ENCODE results near the gene TIPIN. TPM values are rescaled to one million over a fixed set of nuclear protein-coding genes. Genes with fewer than 3 reads are reported as not detected.

The TIPIN gene
- 1 to 10 TPM; 5.9 to 9.0 TPM for total RNA-seq
- polyA plus RNA-seq, result 1 to 10 TPM; 5.0 to 6.9 TPM

GRCh38 chr15:66356359-66357236, at the start of gene TIPIN:
Gene TIPIN (minus strand): TSS chr15:66356685. CDS start chr15:66352947, 3,738 bp downstream.
- ChIA-PET CTCF (ENCODE audit: partially characterized antibody) (interaction anchor here (0.8 to 4.2 kb wide), 3 partner anchors 30 to 142 kb away, joined by 3 to 33 read pairs (median 7); partner anchors contain the start of genes MAP2K1 and SNAPC5), POLR2A (ENCODE audit: partially characterized antibody) (interaction anchor here (0.6 to 3.8 kb wide), 9 partner anchors 9 to 488 kb away, joined by 3 to 30 read pairs (median 4); partner anchors contain the start of genes MAP2K1, RAB11A, RPL4 and SNAPC5)
- Histone ChIP-seq H3K4me1 (ENCODE audit: insufficient read depth, low read length) (peaks cover 15% of the 10 kb centered on the region), H3K27ac (ENCODE audit: low read depth, low read length) (peak within 1 kb of the TSS; percentile 66), H3K4me3 (ENCODE audit: low read length in 2 of 2) (peak within 1 kb of the TSS; percentile 79 to 80), H3K9me3 (ENCODE audit: control insufficient read depth in 1 of 2, low read length in 2 of 2) (no peaks in the 10 kb centered on the region), H3K27me3 (ENCODE audit: insufficient read depth, low read length) (no peaks in the 10 kb centered on the region), H3K36me3 (ENCODE audit: insufficient read depth, low read length) (no peaks in the 10 kb centered on the region)
- peak within 1 kb of the TSS; percentile 90 to 98 (median 97) for H3K27ac Mint-ChIP-seq
- no peaks in the 10 kb centered on the region for H3K27me3 Mint-ChIP-seq
- H3K9me3 Mint-ChIP-seq, result no peaks in the 10 kb centered on the region
- peak within 1 kb of the TSS; percentile 91 to 99 (median 98) for H3K4me3 Mint-ChIP-seq
- peaks cover 15 to 23% (median 19%) of the 10 kb centered on the region in 4 donors for H3K4me1 Mint-ChIP-seq
- intact Hi-C loops (cut with micrococcal nuclease), result loop anchor here (1.0 to 2.0 kb wide), 4 partner anchors 30 to 149 kb away; partner anchors contain the start of genes DIS3L, MAP2K1, SNAPC5 and ZWILCH
- H3K36me3 Mint-ChIP-seq, result peaks cover 4 to 12% of the 10 kb centered on the region in 2 donors
- DNase-seq, result peak; percentile 95 to 97 (median 96)

- no peak overlapping the region for H3K27ac Mint-ChIP-seq
- peaks cover 1 to 2% of the 10 kb centered on the region in 2 donors for H3K36me3 Mint-ChIP-seq
- H3K4me1 ChIP-seq (ENCODE audit: insufficient read depth, low read length), result peaks cover 96% of the 10 kb centered on the region
- H3K9me3 ChIP-seq (ENCODE audit: control insufficient read depth in 1 of 2, low read length in 2 of 2), result no peaks in the 10 kb centered on the region
- H3K36me3 ChIP-seq (ENCODE audit: insufficient read depth, low read length), result no peaks in the 10 kb centered on the region
- H3K4me3 ChIP-seq (ENCODE audit: low read length in 2 of 2), result no peak overlapping the region
- H3K9me3 Mint-ChIP-seq, result no peaks in the 10 kb centered on the region
- H3K27me3 Mint-ChIP-seq, result no peaks in the 10 kb centered on the region
- H3K4me3 Mint-ChIP-seq, result peak overlapping the region in 1 of 8 donors; percentile 18
- H3K27me3 ChIP-seq (ENCODE audit: insufficient read depth, low read length), result no peaks in the 10 kb centered on the region
- no peak for DNase-seq
- POLR2A ChIA-PET (ENCODE audit: partially characterized antibody), result interaction anchor here (0.6 to 2.3 kb wide), 3 partner anchors 8 to 100 kb away, joined by 3 to 4 read pairs (median 3); partner anchors contain the start of gene ZWILCH
- peaks cover 68 to 95% (median 84%) of the 10 kb centered on the region in 4 donors for H3K4me1 Mint-ChIP-seq
- CTCF ChIA-PET (ENCODE audit: partially characterized antibody), result no interaction called here
- no peak overlapping the region for H3K27ac ChIP-seq (ENCODE audit: low read depth, low read length)
- intact Hi-C loops (cut with micrococcal nuclease), result no loop called here
These were observed 49.1 kb upstream of the TIPIN start for GRCh38 chr15:66405615-66406014.

GRCh38 chr15:66405007-66405406, 48.5 kb upstream of the TIPIN start:
- DNase-seq, result no peak
- CTCF ChIA-PET (ENCODE audit: partially characterized antibody), result interaction anchor here (1.2 to 6.5 kb wide), 2 partner anchors 10 to 16 kb away, joined by 4 to 44 read pairs; partner anchors contain the start of gene MAP2K1
- H3K9me3 ChIP-seq (ENCODE audit: control insufficient read depth in 1 of 2, low read length in 2 of 2), result no peaks in the 10 kb centered on the region
- intact Hi-C loops (cut with micrococcal nuclease), result no loop called here
- Mint-ChIP-seq H3K9me3 (no peaks in the 10 kb centered on the region), H3K4me3 (peak overlapping the region in 5 of 8 donors; percentile 29 to 75 (median 65)), H3K4me1 (peaks cover 69 to 95% (median 84%) of the 10 kb centered on the region in 4 donors), H3K27me3 (no peaks in the 10 kb centered on the region), H3K36me3 (peaks cover 7 to 8% of the 10 kb centered on the region in 2 donors), H3K27ac (peak overlapping the region in 3 of 7 donors; percentile 23 to 87 (median 57))
- POLR2A ChIA-PET (ENCODE audit: partially characterized antibody), result interaction anchor here (0.6 to 2.3 kb wide), 2 partner anchors 8 to 94 kb away, joined by 3 to 4 read pairs; no protein-coding TSS in a partner anchor
- H3K4me3 ChIP-seq (ENCODE audit: low read length in 2 of 2), result no peak overlapping the region
- H3K4me1 ChIP-seq (ENCODE audit: insufficient read depth, low read length), result peaks cover 96% of the 10 kb centered on the region
- no peaks in the 10 kb centered on the region for H3K36me3 ChIP-seq (ENCODE audit: insufficient read depth, low read length)
- no peaks in the 10 kb centered on the region for H3K27me3 ChIP-seq (ENCODE audit: insufficient read depth, low read length)
- no peak overlapping the region for H3K27ac ChIP-seq (ENCODE audit: low read depth, low read length)

GRCh38 chr15:66404532-66404931, 48.0 kb upstream of the TIPIN start:
- Mint-ChIP-seq H3K36me3 (peaks cover 7 to 8% of the 10 kb centered on the region in 2 donors), H3K9me3 (no peaks in the 10 kb centered on the region), H3K27ac (peak overlapping the region in 5 of 7 donors; percentile 22 to 87 (median 57)), H3K4me3 (peak overlapping the region in 7 of 8 donors; percentile 4 to 75 (median 52)), H3K4me1 (peaks cover 65 to 92% (median 81%) of the 10 kb centered on the region in 4 donors), H3K27me3 (no peaks in the 10 kb centered on the region)
- Histone ChIP-seq H3K36me3 (ENCODE audit: insufficient read depth, low read length) (no peaks in the 10 kb centered on the region), H3K27me3 (ENCODE audit: insufficient read depth, low read length) (no peaks in the 10 kb centered on the region), H3K4me1 (ENCODE audit: insufficient read depth, low read length) (peaks cover 91% of the 10 kb centered on the region), H3K4me3 (ENCODE audit: low read length in 2 of 2) (no peak overlapping the region), H3K9me3 (ENCODE audit: control insufficient read depth in 1 of 2, low read length in 2 of 2) (no peaks in the 10 kb centered on the region), H3K27ac (ENCODE audit: low read depth, low read length) (no peak overlapping the region)
- POLR2A ChIA-PET (ENCODE audit: partially characterized antibody), result interaction anchor here (1.0 to 2.3 kb wide), 3 partner anchors 17 to 97 kb away, joined by 3 to 14 read pairs (median 4); partner anchors contain the start of gene MAP2K1
- intact Hi-C loops (cut with micrococcal nuclease), result no loop called here
- no peak for DNase-seq
- CTCF ChIA-PET (ENCODE audit: partially characterized antibody), result interaction anchor here (1.2 to 6.5 kb wide), 2 partner anchors 11 to 16 kb away, joined by 4 to 44 read pairs; partner anchors contain the start of gene MAP2K1

- intact Hi-C loops (cut with micrococcal nuclease), result no loop called here
- POLR2A ChIA-PET (ENCODE audit: partially characterized antibody), result interaction anchor here (1.0 to 2.3 kb wide), 4 partner anchors 13 to 97 kb away, joined by 3 to 14 read pairs (median 4); partner anchors contain the start of gene MAP2K1
- Histone ChIP-seq H3K27me3 (ENCODE audit: insufficient read depth, low read length) (no peaks in the 10 kb centered on the region), H3K36me3 (ENCODE audit: insufficient read depth, low read length) (no peaks in the 10 kb centered on the region), H3K27ac (ENCODE audit: low read depth, low read length) (no peak overlapping the region), H3K9me3 (ENCODE audit: control insufficient read depth in 1 of 2, low read length in 2 of 2) (no peaks in the 10 kb centered on the region), H3K4me1 (ENCODE audit: insufficient read depth, low read length) (peaks cover 87% of the 10 kb centered on the region), H3K4me3 (ENCODE audit: low read length in 2 of 2) (no peak overlapping the region)
- Mint-ChIP-seq H3K27me3 (no peaks in the 10 kb centered on the region), H3K27ac (peak overlapping the region in 5 of 7 donors; percentile 8 to 87 (median 23)), H3K4me3 (peak overlapping the region in 3 of 8 donors; percentile 29 to 75 (median 65)), H3K36me3 (peaks cover 7 to 10% of the 10 kb centered on the region in 2 donors), H3K4me1 (peaks cover 61 to 92% (median 79%) of the 10 kb centered on the region in 4 donors), H3K9me3 (no peaks in the 10 kb centered on the region)
- DNase-seq, result no peak
- CTCF ChIA-PET (ENCODE audit: partially characterized antibody), result interaction anchor here (1.2 to 6.5 kb wide), 4 partner anchors 8 to 94 kb away, joined by 4 to 44 read pairs (median 11); partner anchors contain the start of gene MAP2K1
These were observed 47.6 kb upstream of the TIPIN start for GRCh38 chr15:66404122-66404521.

DNA sequence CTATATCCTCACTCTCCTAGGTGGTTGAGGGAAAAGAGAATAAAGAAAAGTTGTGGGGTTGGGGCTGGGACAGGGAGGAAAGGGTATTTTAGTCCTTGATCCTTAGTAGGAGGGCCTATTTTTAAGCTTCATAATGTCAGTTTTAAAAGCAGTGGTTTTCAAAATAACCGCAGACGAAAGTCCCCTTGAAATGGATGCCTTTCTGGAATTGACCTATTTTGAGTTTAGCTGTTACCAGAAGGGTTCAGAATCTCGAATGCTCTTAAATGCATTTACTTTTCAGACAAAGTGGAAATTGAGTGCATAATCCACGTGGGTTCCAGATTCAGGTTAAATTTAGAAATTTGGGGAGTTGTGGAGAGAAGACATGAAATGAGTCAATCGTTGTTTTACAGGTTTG, 46.8 kb upstream of the TIPIN start:
- H3K4me1 Mint-ChIP-seq, result peaks cover 53 to 87% (median 72%) of the 10 kb centered on the region in 4 donors
- Histone ChIP-seq H3K4me1 (ENCODE audit: insufficient read depth, low read length) (peaks cover 79% of the 10 kb centered on the region), H3K27me3 (ENCODE audit: insufficient read depth, low read length) (no peaks in the 10 kb centered on the region), H3K9me3 (ENCODE audit: control insufficient read depth in 1 of 2, low read length in 2 of 2) (no peaks in the 10 kb centered on the region), H3K36me3 (ENCODE audit: insufficient read depth, low read length) (no peaks in the 10 kb centered on the region), H3K27ac (ENCODE audit: low read depth, low read length) (no peak overlapping the region), H3K4me3 (ENCODE audit: low read length in 2 of 2) (no peak overlapping the region)
- intact Hi-C loops (cut with micrococcal nuclease), result no loop called here
- H3K36me3 Mint-ChIP-seq, result peaks cover 7 to 10% of the 10 kb centered on the region in 2 donors
- H3K9me3 Mint-ChIP-seq, result no peaks in the 10 kb centered on the region
- peak overlapping the region in 3 of 8 donors; percentile 38 to 50 (median 41) for H3K4me3 Mint-ChIP-seq
- H3K27ac Mint-ChIP-seq, result peak overlapping the region in 6 of 7 donors; percentile 30 to 57 (median 53)
- H3K27me3 Mint-ChIP-seq, result no peaks in the 10 kb centered on the region
- POLR2A ChIA-PET (ENCODE audit: partially characterized antibody), result interaction anchor here (1.1 to 2.3 kb wide), 6 partner anchors 10 to 102 kb away, joined by 3 to 14 read pairs (median 4); partner anchors contain the start of genes MAP2K1 and ZWILCH
- DNase-seq, result no peak
- CTCF ChIA-PET (ENCODE audit: partially characterized antibody), result interaction anchor here (1.9 to 6.5 kb wide), 3 partner anchors 8 to 95 kb away, joined by 5 to 44 read pairs (median 17); partner anchors contain the start of gene MAP2K1

All from CD4-positive, alpha-beta memory T cell (primary cell).